Stimulated activated CD8-positive, alpha-beta memory T cell treated with anti-CD3 and anti-CD28 coated beads, Interleukin-12 subunit alpha, Interleukin-12 subunit beta, amount 100 ng/mL, for 24 hours (primary cell): ENCODE data around the gene EN1.

Source experiments
- DNase-seq: peaks from one replicate; pipeline ENCODE4 v3.0.0-alpha.2; 2020; ENCODE audit errors: extremely low read depth

Gene EN1

DNA sequence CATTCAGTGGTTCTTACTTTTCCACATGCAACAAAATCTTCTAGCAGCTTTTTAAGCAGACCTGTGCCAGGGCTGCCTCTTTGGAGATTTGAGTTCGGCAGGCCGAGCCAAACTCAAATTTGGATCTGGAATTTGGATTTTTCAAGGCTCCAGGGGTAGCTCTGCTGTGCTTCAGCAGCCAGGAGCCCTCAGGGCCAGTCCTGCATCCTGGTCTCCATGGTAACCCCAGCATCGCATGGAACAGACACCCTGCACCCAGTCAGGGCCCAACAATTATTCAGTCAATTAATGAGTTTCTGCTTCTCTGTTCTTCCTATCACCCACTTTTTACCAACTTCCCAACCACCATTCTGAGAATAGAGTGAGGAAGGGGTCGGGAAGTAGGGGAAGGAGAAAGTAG is 30.0 kb downstream of the EN1 start:
- no peak for DNase-seq

DNA sequence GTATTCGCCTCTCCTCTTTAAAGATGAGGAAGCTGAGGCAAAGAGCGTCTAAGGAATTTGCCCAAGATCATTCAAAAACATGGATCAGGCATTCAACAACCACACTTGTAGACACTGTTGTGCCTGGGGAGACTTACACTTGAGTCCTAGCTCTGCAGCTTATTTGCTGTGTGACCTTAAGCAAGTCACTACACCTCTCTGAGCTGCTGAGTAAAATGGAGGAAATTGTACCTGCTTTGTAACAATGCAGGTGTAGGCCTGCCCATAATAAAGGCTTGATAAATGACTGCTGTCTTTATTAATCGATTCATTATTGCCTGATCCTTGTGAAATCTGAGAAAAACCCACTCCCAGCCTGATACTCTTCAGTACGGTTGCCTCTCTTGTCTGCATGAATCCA is 30.8 kb downstream of the EN1 start:
- DNase-seq, result no peak

DNA sequence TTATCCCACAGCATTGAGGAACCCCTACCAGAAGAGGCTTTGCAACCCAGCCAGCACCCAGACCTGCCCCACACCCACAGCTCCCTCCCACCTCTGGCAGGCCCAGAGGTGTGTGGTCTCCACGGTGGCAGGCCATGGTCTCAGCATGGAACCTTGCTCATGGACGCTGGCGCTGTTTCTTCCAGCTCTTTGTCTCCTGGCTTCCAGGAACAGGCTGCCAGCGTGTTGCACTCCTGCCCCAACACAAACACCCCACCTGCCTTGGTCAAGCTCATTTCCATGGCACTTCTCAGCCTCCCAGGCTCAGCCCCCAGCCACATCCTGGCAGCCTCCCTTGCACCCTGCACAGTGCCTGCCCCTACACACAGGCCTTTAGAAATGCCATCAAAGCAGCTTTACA is 31.7 kb downstream of the EN1 start:
- no peak for DNase-seq

DNA sequence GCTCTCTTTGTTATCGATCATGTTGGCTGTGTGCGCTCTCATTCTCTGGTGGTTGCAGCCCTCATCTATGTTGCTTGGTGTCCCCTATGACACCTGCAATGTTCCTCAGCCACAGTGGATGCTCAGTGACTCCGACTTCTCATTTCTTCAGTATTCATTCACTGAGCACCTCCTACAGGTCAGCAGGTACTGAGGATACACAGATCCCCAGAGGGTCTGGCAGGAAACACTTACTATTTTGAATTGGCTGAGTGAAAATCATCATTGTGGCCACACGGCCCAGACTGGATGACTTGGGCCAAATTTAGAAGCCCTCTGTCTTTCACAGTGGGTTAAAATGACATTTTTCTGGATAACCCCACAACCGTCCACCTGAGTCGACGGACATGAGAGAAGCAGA is 32.1 kb downstream of the EN1 start:
- DNase-seq, result no peak

DNA sequence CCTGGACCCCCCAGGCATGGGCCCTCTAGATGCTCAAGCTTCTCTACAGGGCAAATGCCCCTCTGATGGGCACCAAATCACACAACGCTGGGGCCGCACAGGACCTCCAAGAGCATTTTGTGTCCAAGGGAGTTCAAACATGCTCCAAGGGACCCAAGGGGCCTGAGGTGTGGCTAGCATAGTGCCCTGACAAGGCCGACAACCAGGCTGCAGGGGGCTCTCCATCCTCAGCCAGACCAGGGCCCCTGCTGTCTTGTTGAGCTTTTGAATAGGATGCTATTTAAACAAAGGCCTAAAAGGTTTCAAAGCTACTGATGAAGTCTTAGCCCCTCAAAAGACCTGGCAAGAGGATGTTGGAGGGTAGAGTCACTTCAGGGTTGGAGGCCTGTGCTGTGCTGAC is 33.1 kb downstream of the EN1 start:
- no peak for DNase-seq

DNA sequence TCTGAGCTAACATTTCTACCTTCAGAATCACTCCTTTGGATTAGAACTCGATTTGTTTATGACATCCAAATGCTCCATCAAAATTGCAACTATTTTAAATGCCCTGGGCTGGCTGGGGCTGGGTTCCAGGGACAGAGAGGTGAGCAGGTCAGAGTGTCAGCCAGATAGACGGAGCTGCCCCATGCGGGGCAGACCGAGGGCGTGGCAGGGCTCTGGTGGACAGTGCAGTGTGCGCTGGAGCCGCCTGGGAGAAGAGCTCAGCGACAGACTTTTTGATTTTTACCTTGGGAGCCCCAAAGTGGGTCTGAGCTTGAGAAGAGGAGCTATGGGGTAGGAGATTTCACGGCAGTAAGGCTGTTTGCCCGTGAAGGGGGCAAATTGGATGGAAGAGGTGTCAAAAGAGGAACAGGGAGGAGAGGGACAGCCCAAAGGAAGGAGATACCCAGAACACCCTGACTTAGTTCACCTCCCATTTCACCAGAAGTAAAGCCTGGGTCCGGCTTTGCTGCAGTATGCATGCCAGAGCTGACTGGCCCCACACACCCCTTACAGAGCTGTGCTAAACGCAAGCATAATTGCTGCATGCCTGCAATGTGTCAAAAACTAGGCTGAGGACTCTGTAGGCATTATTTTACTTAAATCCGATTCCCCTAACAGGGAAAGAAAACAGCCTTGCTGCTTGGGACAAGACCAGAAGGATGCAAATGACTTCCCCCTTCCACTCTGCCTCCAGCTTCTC is 33.7 kb downstream of the EN1 start:
- DNase-seq, result no peak

DNA sequence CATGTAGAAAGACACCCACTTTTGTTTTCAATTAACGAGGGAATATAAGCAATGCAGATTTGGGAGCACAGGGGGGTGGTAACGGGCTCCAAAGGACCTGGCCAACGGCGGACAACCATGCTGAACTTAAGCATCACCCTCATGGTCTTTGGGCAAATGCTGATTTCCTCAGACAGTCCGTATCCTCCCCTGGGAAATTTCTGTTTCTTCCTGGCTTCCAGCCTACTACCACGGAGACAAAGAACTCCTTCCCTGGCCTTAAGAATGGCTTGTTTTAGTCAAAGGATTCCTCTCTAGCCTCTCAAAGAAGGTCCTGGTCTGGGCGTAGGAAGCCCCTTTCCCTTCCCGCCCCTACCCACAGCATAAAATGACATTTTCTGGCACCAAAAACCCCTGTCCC is 34.3 kb downstream of the EN1 start:
- DNase-seq, result no peak

DNA sequence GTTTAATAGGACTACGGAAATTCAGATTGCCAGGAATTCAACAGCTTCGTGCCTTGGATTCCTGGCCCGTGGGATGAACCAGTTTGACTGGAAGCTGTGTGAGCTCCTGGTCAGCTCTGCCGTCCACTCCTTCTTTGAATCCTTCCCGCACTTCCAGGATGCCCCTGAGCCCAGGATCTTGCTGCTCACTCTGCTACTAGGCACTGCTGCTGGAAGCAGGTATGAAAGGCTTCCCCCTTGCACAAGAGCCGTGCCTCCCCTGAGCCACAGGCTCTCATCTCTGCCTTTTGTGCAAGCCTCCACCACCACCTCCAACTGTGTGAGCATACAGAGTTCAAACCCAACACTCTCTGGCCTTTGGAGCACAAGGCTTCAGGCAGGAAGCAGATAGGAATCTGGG is 34.9 kb downstream of the EN1 start:
- DNase-seq, result no peak

DNA sequence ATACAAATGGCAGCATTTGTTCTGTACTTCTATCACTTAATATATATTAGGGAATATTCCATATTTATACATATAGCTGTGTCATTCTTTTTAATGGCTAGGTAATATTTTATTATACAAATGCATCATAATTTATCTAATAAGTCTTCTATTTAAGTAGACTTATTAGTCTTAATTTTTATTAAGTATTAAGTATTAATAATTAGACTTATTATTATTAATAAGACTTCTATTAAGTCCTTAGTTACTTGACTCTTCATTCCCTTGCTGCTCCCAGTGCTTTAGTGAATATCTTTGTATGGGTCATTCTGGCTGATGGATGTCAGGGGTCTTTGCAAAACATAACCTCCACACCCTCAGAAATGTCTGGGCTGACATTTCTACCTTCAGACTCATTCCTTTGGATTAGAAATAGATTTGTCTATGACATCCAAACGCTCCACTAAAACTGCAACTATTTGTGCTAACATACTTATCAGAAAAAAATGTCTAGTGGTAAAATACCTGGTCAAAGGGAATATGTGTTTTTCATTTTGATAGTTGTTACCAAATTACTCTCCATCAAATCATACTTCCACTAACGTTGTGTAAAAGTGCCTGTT is 35.8 kb downstream of the EN1 start:
- no peak for DNase-seq

DNA sequence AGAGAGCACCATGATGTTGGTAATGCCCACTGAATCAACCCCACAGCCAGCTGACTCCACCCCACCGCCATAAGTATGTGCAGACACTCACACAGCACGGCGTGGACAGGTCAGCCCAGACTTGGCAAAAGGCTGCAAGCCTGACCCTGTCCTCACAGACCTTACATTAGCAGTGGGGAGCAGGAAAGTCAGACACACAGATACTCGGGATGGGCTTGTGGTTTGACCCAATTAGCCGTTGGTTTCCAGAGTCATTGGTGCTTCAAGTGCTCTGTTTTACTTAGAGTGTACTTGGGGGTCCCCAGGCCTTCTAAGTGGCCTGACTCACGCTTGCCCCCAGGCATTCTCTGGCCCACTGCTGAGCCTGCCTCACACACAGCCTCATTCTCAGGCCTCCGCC is 36.7 kb downstream of the EN1 start:
- DNase-seq, result no peak

DNA sequence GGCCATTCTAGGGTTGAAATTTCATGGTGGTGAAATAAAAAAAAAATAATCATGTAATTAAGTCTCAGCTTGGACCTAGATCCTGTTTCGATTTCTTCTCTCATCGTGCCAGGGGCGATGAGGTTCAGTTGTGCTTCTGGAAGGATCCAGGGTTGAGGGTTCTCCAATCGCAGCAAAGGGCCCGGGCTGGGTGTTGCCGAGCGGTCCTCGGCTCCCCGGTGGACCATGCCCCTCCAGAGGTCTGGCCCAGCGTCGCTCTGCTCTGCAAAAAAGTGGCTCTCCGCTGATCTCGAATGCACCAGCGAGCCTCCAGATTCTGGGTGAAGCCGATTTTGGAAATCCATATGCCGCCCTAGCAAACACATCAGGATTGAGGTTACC is 39.0 kb downstream of the EN1 start:
- DNase-seq, result no peak

DNA sequence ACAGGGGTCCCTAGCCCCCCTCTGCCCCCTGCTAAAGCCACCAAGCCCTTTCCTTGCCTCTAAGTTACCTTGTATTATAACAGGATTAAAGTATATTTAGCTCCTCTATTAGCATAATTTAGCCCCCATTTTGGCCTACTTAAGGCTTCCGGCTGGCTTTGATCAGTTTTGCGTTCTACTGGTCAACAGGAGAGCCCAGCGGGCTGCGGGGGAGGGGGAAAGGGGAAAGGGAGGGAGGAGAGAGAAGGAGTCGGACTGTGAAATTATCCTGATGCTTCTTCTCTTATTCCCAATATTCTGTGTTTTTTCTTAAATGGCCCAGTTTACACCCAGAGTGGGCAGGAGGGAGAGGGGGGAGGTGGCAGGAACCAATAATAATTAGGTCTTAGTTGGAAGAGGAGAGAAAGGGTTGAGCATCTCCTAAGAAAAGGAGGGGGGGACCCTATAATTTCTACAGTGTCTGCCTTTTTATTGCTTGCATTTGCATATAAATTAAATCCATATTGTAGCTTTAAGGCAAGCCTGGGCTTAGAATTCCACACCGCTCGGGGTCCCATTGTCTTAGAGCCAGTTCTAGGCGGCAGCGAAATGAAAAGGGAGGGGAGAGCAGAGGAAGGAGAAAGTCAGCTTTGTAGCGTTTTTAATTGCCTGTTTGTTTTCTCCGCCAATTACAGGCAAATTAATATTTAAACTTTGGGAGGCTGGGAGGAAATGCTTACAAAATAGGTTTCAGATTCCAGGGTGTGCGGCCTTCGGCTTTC is 39.6 kb downstream of the EN1 start:
- no peak for DNase-seq

DNA sequence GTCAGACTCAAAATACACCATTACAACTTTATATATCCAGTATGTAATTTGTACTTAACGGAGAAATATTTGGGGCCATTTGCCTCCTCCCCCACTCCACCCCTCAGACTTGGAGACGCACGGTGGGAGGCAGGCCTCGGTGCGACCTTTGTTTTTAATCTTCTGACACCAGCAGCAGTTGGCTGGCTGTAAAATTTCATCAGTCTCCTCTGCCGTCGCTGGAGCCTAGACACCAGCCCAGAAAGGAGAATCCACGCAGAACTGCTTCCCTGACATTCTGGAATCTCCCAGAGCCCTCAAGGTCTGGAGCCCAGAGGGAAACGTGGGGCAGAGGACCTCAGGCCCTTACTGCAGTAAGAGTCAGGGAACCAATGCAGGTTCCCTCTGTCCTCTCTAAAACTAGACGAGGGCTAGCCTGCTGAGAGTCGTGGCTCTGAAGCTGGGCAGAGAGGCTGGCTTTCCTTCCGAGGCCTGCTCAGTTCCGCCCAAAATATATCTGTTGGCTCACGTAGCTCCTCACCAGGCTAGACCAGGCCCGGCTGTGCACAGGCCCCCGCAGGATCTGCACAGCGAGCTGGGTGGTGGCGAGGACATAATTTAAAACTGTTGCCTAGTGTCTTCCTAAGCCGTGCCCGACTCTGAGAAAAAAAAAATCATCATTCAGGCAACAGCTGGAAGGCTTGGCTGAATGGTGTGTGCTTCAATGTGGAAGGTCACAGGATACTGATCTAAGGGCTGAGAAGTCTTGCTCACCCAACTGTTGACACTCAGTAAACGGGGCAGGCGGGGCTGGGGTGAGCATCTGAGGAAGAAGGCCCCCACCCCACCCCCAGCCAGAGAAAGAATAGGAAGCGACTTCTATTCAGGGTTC is 40.4 kb downstream of the EN1 start:
- DNase-seq, result no peak

DNA sequence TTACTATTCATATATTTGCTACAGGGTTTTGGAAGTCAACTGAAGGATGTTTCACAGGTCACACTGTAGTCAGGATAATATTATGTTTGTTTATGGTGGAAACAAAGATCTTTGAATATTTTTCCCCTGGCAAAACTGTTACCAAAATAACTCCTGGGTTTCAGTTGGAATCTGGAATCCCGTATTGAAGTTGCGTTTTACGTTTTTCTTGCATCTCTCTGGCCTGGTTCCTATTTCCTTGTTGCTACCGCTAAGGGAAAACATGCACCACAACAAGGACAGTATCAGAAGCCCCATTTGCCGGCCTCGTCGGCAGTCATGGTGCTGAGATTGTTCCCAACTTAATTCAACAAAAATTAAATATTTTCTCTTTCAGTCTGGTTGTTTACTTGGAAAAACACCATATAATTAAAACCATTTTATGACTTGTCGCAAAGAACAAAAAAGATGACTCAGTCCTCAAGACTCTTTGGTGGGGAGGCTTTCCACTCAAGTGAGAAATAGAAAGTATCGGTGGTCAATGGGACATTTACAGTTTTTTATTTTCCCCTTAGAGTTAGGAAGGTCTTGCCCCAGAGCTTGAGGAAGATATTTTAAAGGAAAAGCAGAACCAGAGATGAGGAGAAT is 42.3 kb downstream of the EN1 start:
- DNase-seq, result no peak

DNA sequence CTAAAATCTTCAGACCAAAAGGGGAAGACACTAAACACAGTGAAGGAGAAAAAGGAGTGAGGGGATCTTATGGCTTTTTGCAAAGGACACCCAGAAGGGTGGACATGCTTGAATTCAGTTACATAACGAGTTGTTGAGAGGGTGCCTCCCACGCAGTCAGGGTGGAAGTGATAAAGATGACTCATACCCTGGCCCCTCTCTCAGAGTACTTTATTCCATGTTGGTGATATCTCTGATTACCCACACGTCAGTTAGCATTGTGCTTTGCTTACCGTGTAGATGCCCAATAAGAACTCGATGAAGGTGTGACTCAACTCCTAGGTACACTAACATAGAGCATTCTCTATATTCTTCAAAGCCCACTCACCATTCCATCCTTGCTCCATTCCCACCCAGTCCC is 44.4 kb downstream of the EN1 start:
- DNase-seq, result no peak

DNA sequence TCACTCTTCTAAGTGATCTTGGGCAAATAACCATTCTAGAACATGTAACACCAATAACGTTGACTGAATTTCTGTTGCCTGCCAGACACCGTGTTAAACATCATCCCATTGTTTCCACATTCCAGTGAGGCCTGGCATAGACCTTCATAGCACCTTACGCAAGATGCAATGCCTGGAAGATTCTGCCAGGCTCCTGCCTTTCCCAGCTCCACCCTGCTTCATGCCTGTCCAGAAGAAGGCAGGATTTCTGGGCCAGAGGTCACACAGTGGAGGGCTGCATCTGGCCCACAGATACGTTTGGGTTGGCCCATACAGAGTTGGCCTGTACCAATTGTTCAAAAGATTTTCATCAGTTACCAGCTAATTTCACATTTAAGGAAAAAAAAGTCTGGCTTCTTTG is 46.3 kb downstream of the EN1 start:
- DNase-seq, result no peak

DNA sequence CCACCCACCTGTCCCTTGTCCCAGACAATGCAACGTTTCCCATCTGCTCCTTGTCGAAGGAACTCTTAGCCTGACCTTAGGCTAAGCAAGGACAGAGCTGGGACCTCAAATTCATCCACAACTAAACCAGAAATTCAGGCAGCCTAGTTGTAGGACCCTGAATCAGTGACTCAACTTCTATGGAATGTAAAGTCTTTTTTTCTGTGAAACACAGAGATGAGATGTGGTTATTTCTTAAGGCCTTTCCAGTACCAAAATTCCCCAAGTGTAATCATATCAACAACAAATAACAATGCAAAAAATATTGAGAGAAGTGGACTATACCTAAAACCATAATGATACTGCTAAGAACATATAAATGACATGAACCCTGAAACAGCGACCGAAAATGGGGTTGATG is 46.7 kb downstream of the EN1 start:
- no peak for DNase-seq

DNA sequence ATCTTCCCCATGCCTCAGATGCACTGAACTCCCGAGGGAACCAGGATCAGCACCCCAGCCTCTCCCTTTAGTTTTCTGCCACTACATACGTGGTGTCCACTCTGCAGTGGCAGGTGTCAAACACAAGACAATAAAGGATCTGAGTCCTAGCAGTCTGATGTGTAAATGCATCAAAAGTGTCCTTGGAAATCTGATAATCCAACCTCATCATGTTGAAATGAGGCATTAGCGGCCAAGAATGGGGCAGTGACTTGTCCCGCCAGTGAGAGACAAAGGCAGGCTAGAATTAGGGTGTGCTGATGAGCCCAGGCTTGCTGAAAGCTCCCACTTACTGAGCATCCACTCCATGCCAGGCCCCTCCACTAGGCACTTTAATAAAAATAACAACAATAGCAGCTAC is 52.9 kb downstream of the EN1 start:
- no peak for DNase-seq
